ENCODE results near the gene AMHR2.
A peak's percentile ranks its signal among the peaks of the same experiment; 100 is the strongest.

Gene AMHR2

GRCh38 chr12:53467880-53468279 is 44.2 kb downstream of the AMHR2 start:
- no peak for DNase-seq
- intact Hi-C loops (cut with DNase I) = no loop called here

GRCh38 chr12:53468282-53468681 is 44.6 kb downstream of the AMHR2 start:
- no peak for DNase-seq
- intact Hi-C loops (cut with DNase I) = no loop called here

- DNase-seq = no peak
- intact Hi-C loops (cut with DNase I) = no loop called here
Measured at GRCh38 chr12:53472056-53472582, 48.5 kb downstream of the AMHR2 start.

- intact Hi-C loops (cut with DNase I) = no loop called here
Measured at GRCh38 chr12:53474077-53474476, 50.4 kb downstream of the AMHR2 start.

GRCh38 chr12:53474819-53475218 is 51.2 kb downstream of the AMHR2 start:
- peak in 1 of 42 donors; percentile 47 for DNase-seq
- intact Hi-C loops (cut with DNase I) = no loop called here

More at GRCh38 chr12:53474077-53474476, 50.4 kb downstream of the AMHR2 start:
- DNase-seq = no peak

- intact Hi-C loops (cut with DNase I) = no loop called here
- DNase-seq = no peak
Measured at GRCh38 chr12:53476769-53477209, 53.1 kb downstream of the AMHR2 start.

GRCh38 chr12:53478865-53479264 is 55.2 kb downstream of the AMHR2 start:
- DNase-seq = no peak
- intact Hi-C loops (cut with DNase I) = no loop called here

- intact Hi-C loops (cut with DNase I) = no loop called here
- no peak for DNase-seq
Measured at GRCh38 chr12:53479331-53479730, 55.7 kb downstream of the AMHR2 start.

- DNase-seq = no peak
- intact Hi-C loops (cut with DNase I) = no loop called here
Measured at GRCh38 chr12:53480491-53481442, 57.1 kb downstream of the AMHR2 start.
